Sciatic nerve (tissue), 2 donors: ENCODE data around the gene SYNGAP1. TPM values are rescaled to one million over a fixed set of nuclear protein-coding genes. Genes with fewer than 3 reads are reported as not detected.
A peak's percentile ranks its signal among the peaks of the same experiment; 100 is the strongest.
"Not testable (repeated sequence)": the region's sequence is repeated elsewhere in the genome, so short reads cannot be mapped to it uniquely, and the experiment has no call there.

ENCODE experiments used
- ATAC-seq: fragments of 200-7000 bp; cut with Tn5 transposase; one replicate; pipeline ENCODE4 v1.9.1; 2020; ENCODE audit warnings: mild to moderate bottlenecking, moderate library complexity
- DNase-seq: peaks from one replicate; pipeline ENCODE4 v3.0.0-alpha.2; 2020; ENCODE audit warnings: low spot score
- intact Hi-C: fragments of 100-400 bp; cut with DNase I; formaldehyde crosslinking; loops from one replicate; pipeline ENCODE4 v1.14.2; 2022
- total RNA-seq: library from RNA; stranded (reverse); fragmentation: NEBNext Ultra II Directional; extraction: Animal tissue kit (Norgen Biotek cat#: 25700); gene quantifications from one replicate; pipeline ENCODE4 v1.2.1, GENCODE V29; 2021
- donor health status: DM: no; HTN: no; CAD: no.
- donor health status: DM: no; HTN: no; CAD: no.

The SYNGAP1 gene
- total RNA-seq, result 30.2 TPM

DNA sequence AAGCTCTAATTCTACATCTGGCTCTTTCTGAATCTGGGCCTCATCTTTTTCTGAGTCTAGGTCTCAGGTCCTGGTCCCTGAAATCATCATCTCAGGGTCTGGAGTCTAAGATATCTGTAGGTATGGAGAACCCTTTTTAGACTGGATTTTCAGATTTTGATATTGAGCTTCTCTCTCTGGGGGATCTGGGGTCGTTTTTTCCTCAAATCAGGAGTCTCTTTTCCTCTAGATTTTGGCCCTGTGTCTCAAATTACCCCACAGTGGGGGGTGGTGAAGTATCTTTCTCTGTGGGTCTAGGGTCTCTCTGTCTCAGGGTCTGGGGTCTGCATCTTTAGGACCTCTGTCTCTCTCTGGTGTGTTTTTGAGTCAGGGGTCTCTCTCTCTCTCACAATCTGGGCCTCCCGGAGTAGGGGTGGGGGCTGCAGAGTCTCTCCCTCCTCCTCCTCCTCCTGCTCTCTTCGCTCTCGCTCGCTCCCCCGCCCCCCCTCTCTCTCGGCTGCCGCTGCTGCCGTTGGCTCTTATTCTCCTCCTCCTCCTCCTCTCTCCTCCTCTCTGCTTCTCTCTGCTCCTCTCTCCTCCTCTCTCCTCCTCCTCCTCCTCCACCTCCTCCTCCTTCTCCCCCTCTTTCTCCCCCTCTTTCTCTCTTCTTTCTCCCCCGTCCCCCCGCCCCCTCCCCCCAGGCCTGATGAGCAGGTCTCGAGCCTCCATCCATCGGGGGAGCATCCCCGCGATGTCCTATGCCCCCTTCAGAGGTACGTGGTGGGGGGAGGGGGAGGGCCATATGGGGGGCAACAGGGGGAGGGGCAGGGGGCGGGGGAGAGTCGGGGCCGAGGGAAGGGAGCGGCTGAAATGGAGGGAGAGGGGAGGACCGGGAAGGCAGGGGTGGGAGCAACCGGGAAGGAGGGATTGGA lies at the start of gene SYNGAP1:
TSS of gene SYNGAP1 (plus strand) at position 486 of the 911 bp plus-strand sequence. CDS start at position 686, 200 bp downstream.
- ATAC-seq, result peak; percentile 43
- DNase-seq, result peak; percentile 88
- intact Hi-C loops, result no loop called here

DNA sequence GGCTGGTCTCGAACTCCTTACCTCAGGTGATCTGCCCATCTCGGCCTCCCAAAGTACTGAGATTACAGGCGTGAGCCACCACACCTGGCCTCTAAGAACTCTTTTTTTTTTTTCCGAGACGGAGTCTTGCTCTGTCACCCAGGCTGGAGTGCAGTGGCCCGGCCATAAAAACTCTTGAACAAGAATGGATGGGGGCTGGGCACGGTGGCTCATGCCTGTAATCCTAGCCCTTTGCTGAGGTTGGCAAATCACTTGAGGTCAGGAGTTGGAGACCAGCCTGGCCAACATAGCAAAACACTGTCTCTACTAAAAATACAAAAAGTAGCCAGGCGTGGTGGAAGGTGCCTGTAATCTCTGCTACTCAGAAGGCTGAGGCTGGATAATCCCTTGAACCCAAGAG lies 48.0 kb upstream of the SYNGAP1 start:
- intact Hi-C loops, DNase-seq, ATAC-seq: not testable (repeated sequence)

DNA sequence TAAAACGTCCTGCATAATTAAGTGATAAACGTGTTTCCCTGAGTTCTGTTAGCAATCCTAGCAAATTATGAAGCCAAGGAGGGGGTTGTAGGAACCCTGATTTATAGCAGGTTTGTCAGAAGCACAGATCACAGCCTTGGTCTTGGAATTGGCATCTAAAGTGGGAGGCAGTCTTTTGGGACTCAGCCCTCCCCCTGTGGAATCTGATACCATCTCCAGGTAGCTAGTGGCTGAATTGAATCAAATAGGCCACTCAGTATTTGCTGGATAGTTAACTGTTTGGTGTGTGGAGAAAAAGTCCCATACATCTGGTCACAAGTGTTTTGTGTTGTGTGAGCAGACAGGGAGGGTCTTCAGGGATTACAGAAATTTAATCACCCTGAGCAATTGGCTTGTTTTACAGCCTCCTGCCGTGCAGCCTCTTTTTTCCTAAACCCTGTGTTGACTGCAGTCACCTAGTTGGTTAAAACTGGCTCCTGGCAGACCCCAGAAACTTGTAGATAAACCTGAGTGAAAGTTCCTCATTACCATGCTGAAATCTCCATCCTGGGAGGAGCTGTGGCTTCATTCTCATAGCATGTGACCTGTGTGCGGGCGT lies 47.2 kb upstream of the SYNGAP1 start:
- intact Hi-C loops, result no loop called here
- DNase-seq (no peak), ATAC-seq (no peak)

DNA sequence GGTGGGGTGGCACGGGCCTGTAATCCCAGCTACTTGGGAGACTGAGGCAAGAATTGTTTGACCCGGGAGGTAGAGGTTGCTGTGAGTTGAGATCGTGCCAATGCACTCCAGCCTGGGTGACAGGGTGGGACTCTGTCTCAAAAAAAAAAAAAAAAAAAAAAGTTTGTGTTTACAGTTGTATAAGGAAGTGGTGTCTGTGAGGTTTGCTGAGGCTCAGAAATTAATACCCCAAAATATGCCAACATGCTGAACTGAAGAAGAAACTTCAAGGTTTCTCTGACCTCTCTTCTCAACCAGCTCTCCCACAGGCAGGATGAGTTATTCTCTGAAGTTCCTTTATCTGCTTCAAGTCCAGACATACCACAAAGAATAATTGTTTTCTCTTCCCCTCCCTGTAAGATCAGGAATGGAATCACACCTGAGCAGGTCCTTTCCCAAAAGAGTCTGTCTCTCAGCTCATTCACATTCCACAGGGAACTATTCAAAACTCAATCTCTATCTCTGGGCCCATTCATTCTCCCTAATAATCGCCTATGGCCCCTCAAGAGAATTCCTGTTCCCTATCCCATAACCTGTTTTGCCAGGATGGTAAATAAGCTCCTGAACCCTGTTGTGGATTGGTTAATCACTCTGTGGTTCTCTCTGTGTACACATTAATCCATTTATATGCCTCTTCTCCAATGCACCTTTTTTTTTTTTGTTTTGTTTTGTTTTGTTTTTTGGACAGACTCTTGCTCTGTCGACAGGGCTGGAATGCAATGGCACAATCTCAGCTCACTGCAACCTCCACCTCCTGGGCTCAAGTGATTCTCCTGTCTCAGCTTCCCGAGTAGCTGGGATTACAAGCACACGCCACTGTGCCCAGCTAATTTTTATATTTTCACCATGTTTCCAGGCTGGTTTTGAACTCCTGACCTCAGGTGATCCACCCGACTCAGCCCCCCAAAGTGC lies 45.6 kb upstream of the SYNGAP1 start:
- DNase-seq (no peak), ATAC-seq (no peak)
- intact Hi-C loops, result no loop called here

DNA sequence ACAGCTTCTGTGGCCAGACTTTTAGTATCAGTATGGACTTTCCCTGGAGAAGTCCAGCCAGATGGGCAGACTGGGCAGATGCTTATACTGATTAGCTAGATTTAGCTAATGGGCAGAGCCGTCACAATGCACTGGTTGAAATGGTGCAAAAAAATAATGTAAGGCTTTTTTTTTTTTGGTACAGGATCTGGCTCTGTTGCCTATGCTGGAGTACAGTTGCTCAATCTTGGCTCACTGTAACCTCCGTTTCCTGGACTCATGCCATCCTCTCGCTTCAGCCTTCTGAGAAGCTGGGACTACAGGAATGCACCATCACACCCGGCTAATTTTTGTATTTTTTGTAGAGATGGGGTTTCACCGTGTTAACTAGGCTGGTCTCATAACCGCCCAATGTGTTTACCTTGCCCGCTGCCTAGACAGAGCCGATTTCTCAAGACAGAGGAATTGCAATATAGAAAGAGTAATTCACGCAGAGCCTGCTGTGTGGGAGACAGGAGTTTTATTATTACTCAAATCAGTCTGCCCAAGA lies 44.7 kb upstream of the SYNGAP1 start:
- DNase-seq (peak; percentile 85), ATAC-seq (peak; percentile 96)
- intact Hi-C loops, result no loop called here

DNA sequence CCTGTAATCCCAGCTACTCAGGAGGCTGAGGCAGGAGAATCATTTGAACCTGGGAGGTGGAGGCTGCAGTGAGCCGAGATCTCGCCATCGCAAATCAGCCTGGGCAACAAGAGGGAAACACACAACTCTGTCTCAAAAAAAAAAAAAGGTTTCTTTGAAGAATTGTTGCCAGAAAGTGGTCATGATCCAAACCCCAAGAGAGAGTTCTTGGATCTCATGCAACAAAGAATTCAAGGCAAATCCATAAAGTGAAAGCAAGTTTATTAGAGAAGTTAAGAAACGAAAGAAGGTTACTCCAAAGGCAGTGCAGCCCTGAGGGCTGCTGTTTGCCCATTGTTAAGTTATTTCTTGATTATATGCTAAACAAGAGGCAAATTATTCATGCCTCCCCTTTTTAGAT lies 42.7 kb upstream of the SYNGAP1 start:
- ATAC-seq (peak; percentile 29), DNase-seq (no peak)
- intact Hi-C loops, result no loop called here

DNA sequence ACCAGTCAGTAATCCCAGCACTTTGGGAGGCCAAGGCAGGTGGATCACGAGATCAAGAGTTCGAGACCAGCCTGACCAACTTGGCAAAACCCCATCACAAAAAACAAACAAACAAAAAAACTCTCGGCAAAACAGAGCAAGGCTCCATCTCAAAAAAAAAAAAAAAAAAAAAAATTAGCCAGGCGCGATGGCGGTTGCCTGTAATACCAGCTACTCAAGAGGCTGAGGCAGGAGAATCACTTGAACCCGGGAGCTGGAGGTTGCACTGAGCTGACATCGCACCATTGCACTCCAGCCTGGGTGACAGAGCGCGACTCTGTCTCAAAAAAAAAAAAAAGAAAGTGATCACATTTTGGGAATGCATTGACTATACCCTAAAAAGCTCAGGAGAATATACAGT lies 40.7 kb upstream of the SYNGAP1 start:
- ATAC-seq, DNase-seq, intact Hi-C loops: not testable (repeated sequence)

DNA sequence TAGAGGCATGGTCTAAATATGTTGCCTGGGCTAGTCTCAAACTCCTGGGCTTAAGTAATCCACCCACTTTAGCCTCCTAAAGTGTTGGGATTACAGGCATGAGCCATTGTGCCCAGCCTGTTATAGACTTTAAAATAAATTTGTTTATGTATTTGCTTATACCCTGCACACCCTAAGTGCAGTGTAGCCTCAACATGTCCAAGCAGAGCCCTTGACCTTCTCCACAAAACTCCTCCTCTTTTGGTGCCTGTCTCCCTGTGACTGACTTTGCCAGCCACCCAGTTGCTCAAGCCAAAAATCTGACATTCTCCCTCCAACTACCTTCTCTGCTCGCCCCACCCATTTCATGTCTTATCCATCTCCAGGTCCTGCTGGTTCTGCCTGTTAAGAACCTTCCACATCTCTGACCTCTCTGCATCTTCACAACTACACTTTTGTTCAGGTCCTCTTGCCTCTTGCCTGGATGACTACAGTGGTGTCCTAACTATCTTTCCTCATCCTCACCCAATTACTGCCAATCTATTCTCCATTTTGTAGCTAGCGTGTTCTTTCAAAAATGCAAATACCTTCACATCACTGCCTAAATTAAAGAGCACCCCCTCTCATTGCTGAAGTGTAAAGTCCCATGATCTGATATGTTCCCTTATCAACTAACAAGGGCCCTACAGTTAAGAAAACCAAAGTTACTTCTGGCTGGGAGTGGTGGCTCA lies 39.4 kb upstream of the SYNGAP1 start:
- intact Hi-C loops, result no loop called here
- ATAC-seq (no peak), DNase-seq (no peak)

DNA sequence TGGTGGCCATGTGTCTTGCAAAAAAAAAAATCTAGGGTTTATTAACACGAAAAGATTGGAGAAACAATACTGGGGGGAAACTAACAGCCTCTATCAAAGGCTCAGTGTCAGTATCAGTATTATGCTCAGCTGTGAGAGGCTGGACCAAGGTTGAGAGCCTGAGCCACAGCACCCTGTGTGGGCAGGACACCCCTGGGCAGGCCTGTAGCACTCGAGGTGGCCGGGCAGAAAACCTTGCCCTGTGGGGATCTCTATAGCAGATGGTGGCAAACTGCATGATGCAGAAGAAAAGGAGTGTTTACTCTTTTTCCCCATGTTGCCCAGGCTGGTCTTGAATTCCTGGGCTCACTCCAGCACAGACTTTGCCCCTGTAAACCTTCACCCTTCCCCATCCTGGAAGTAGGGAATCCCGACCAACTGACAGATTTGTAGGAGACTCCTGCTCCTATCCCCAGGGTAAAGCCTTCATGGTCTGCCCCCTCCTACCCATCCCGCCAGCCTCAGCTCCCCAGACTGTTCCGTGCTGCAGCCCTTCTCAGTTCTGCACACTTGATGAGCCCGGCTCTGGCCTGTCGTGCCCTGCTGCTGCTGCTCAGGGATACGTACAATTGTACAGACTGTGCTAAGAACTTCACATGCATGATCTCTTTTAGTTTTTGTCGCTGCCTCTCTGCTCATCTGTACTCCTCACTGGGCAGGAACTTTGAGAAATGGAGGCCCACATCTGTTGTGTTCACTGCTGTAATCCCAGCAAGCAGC lies 36.3 kb upstream of the SYNGAP1 start:
- ATAC-seq, result no peak
- intact Hi-C loops, result no loop called here
- DNase-seq, result no peak

DNA sequence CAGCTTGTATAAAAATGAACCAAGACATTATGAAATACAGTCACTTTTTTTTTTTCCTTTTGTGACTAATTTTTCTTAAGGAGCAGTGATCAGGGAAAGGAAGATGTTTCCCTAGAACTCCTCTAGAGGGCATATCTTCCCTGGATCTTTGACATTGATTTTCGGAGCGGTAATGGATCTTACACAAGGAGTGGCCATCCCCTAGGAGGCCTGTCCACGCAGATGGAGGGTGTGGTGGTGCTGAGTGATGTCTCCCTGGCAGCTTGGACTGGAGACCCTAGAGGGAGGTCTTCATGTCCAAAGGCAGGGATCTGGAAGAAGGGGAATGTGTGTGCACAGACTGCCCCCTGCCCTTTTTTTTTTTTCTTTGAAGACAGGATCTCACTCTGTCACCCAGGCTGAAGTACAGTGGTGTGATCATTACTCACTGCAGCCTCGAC lies 35.3 kb upstream of the SYNGAP1 start:
- DNase-seq, result no peak
- ATAC-seq, result peak; percentile 73
- intact Hi-C loops, result no loop called here

DNA sequence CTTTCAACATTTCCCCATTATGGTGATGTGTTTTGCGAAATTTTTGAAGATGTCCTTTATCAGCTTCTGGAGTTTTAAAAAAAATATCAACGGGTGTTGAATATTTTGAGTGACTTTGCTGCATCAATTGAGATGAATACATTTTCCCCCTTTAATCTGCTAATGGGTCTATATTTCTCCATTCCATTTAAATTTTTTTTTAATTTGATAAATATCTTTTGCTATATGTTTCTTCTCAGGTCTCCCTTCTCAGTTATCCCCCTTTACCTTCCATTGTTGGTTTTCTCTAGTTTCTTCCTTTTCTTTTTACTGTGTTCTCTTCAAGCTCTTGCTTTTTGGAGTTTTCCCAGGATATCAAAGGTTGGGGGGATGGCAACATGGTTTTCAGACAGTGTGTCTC lies 29.7 kb upstream of the SYNGAP1 start:
- DNase-seq (no peak), ATAC-seq (no peak)
- intact Hi-C loops, result no loop called here

DNA sequence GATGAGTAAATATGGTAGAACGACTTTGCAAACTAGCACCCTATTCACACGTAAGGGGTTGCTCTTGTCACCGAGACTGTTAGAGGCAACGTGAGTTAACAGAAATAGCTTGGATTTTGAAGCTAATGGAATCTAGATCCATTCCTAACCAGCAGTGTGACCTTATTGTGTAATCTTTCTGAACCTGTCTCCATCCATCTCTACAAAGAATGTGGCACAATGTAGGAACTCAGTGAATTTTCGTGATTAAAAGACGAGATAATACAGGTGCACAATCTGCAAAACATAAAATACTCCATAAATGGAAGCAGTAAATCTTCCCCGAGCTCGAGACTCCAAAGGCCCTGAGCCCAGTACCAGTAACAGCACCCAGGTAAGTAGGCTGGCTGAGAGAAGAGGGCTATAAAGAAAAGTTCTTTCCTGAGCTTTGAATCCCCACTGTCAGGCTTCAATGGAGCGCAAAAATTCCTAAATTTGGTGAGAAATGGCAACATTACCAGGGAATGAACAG lies 29.0 kb upstream of the SYNGAP1 start:
- DNase-seq (no peak), ATAC-seq (no peak)
- intact Hi-C loops, result no loop called here

DNA sequence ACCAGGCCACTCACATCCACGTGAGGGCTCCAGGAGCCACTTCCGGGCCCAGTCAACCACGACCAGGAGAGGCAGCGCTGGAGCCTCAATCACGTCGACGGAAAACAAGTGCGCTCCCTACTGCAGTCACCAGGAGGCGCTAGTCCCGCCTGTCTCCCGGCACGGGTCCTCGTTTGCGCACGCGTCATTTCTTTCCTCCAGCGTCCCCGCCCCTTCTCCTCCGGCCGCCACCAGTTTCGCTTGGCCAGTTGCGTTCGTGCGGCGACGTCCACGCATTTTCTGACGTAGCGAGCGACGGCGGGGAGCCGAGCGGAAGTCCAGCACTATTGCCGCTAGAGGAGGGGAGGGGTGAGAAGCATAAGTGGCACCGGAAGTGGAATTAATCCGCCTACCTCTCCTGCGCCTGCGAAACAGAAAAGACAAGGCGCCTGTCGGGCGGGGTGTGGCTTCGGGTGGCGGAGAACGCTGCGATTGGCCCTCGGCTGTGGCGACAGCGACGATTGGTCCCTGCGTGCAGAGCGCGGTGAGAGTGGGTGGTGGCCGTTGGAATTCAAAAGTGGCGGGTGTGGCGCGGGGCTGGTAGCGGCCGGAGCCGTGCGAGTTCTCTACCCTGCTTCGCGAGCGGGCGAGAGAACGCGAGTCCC lies 28.5 kb upstream of the SYNGAP1 start, which contains the start of gene KIFC1:
TSS of gene KIFC1 (plus strand) at position 546 of the 644 bp plus-strand sequence. CDS start 163 bp downstream, outside the sequence.
- DNase-seq (peak; percentile 99), ATAC-seq (peak; percentile 99)
- intact Hi-C loops, result no loop called here

DNA sequence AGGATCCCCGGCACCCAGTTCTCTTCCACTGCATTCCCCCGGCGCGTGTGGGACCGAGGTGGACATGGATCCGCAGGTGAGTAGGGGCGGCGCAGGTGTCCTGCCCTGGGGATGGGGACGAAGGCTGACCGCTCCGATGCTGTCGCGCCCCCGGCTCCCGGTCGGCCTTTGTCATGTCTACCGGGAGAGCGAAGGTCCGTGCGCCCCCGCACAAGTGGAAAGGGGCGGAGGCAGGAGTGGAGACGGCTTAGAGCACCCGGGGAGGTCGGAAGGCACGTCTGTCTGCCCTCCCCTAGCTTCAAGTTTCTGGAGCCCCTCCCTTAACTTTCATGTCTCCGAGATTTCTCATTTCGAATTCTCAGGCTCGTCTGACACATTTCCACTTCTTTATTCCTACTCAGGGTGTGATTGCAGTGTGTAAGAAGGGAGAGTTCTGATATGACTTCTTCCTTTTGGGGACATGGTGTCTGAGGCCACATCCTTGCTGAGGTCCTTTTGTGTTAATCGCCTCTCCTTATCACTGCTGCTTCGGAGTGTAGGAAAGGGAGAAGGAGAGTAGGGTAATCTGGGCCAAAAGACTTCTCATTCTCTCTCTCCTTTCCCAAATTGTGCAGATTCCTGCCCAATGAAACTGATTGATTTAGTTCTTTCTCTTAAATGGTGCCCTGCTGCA lies 27.8 kb upstream of the SYNGAP1 start:
- intact Hi-C loops, result no loop called here
- DNase-seq (no peak), ATAC-seq (no peak)

DNA sequence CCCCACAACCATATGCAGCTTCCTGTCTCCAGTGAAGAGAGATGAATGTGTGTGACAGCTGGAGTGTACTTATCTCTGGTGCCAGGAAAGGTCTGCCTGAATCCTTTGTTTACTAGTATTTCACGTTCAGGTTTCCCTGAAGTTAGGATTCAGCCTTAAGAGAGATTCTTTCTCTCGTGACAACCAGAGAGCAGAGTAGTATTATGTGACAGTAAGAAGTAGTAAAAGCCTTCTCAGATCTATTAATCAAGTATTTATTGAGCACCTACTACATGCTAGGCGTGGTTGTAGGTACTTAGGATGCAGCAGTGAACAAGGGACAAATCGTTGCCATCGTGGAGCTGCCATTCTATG lies 27.3 kb upstream of the SYNGAP1 start:
- intact Hi-C loops, result no loop called here
- no peak for DNase-seq
- no peak for ATAC-seq

DNA sequence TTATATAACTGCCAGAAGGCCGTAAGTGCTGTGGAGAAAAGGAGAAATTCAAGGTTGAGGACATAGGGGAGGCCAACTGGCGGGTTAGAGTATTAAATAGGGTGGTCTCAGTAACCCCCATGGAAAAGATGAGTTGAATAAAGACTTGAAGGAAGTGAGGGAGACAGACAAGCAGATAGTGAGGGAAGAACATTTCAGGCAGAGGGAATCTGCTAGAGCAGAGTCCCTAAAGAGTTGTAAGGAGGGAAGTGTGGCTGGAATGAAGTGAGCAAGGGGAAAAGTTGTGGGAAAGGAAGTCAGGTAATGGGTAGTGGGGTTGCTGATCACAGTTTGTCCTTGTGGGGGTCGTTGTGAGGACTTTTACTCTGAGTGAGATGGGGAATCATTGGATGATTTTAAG lies 26.9 kb upstream of the SYNGAP1 start:
- intact Hi-C loops, result no loop called here
- DNase-seq (no peak), ATAC-seq (no peak)

DNA sequence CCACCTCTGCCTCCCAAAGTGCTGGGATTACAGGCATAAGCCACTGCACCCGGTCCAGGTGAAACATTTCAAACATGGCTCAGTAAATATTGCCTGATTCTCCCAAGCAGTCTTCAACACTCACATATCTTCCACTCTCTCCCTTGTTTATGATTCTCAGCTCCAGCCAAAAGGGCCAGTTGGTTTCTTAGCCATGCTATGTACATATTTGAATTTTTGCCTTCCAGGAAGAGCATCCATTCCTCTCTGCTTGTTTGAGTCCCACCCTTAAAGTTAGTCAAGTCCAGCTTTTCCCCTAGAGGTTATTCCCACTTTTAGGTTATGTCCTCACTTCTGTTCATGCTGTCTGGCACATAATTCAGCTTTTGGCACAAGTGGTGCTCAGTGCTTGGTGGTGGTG lies 22.3 kb upstream of the SYNGAP1 start:
- intact Hi-C loops, result no loop called here
- DNase-seq (no peak), ATAC-seq (no peak)
